Tibial nerve (tissue), 4 donors: ENCODE measurements around the gene KNL1. TPM values are rescaled to one million over a fixed set of nuclear protein-coding genes. Genes with fewer than 3 reads are reported as not detected.

Source experiments
- DNase-seq, 2 donors: peaks; one replicate each; pipeline ENCODE4 v3.0.0-alpha.2; 2019; ENCODE audit warnings: low spot score in 2 of 2
- H3K27ac ChIP-seq, 4 donors: fragments of 200-600 bp; sonication (generic) in 3 of 4; one replicate each; pipeline ENCODE4 v1.5.1; 2017 to 2019; ENCODE audit warnings: mild to moderate bottlenecking in 1 of 4
- H3K27me3 ChIP-seq, 2 donors: fragments of 200-600 bp; sonication (generic) in 1 of 2; one replicate each; pipeline versions ENCODE4 v1.5.1 to v1.6.0; 2017 to 2019
- H3K36me3 ChIP-seq, 3 donors: fragments of 200-600 bp; sonication (generic); one replicate each; pipeline ENCODE4 v1.5.1; 2018 to 2019
- H3K4me1 ChIP-seq, 4 donors: fragments of 200-600 bp; sonication (generic) in 3 of 4; one replicate each; pipeline ENCODE4 v1.5.1; 2017 to 2019
- H3K4me3 ChIP-seq, 4 donors: fragments of 200-600 bp; sonication (generic) in 3 of 4; one replicate each; pipeline ENCODE4 v1.5.1; 2017 to 2019; ENCODE audit warnings: mild to moderate bottlenecking in 1 of 4, moderate library complexity in 1 of 4
- H3K9me3 ChIP-seq, 4 donors: fragments of 200-600 bp; sonication (generic) in 3 of 4; one replicate each; pipeline ENCODE4 v1.5.1; 2017 to 2019
- CTCF ChIP-seq, 5 experiments: fragments of 200-600 bp in 3 of 5; fragments of 450-650 bp in 2 of 5; sonication (generic) in 3 of 5; IDR thresholded peaks; one replicate each; pipeline ENCODE4 v1.5.1; 2016 to 2019; ENCODE audit warnings: antibody characterized with exemption in 5 of 5, mild to moderate bottlenecking in 3 of 5, moderate library complexity in 2 of 5
- EP300 ChIP-seq, 2 donors: sonication (generic); formaldehyde crosslinking; IDR thresholded peaks; one replicate each; pipeline ENCODE4 v1.6.1; 2017; ENCODE audit warnings: antibody characterized with exemption in 2 of 2, mild to moderate bottlenecking in 1 of 2
- POLR2A ChIP-seq, 2 donors: fragments of 450-650 bp; IDR thresholded peaks; one replicate each; pipeline ENCODE4 v1.6.1; 2017; ENCODE audit warnings: antibody characterized with exemption in 2 of 2, mild to moderate bottlenecking in 2 of 2, moderate library complexity in 2 of 2
- WGBS, 2 donors: methylation state at CpG; one replicate each; pipeline ENCODE4 v1.1.5; 2018; 5-methylcytosine and 5-hydroxymethylcytosine counted together
- total RNA-seq, 4 donors: library from RNA; depleted of rRNA; stranded (reverse); fragments of >200 nt; gene quantifications; one replicate each; pipeline ENCODE4 v1.1.0, GENCODE V29; 2016

Gene KNL1
- total RNA-seq, 4 donors from 2014 or later = under 0.01 to 1.3 (median 0.99) TPM

GRCh38 chr15:40693904-40694687 lies 100.0 kb downstream of the KNL1 start:
- H3K27me3 ChIP-seq = no peaks in the 10 kb centered on the region
- H3K4me1 ChIP-seq = peaks cover 0 to 21% (median 14%) of the 10 kb centered on the region in 4 donors
- WGBS, 2 donors = 33 to 34% methylated on average over 31 of the region's 31 CpGs
- H3K4me3 ChIP-seq = peak overlapping the region; percentile 56 to 96 (median 84)
- H3K36me3 ChIP-seq = peaks cover 0 to 18% (median 0%) of the 10 kb centered on the region in 3 donors
- no peaks in the 10 kb centered on the region for H3K9me3 ChIP-seq
- DNase-seq = no peak
- peak overlapping the region; percentile 97 to 100 (median 98) for H3K27ac ChIP-seq
- TF ChIP-seq CTCF (IDR thresholded peaks at IDR 0.05) = no peak
- TF ChIP-seq EP300 (IDR thresholded peaks at IDR 0.05) = no peak
- no peak for TF ChIP-seq POLR2A (IDR thresholded peaks at IDR 0.05)

GRCh38 chr15:40694688-40695468 lies 100.8 kb downstream of the KNL1 start, which contains the start of gene RAD51:
Gene RAD51 (plus strand): TSS chr15:40695174. CDS start chr15:40698759, 3,585 bp downstream.
- H3K9me3 ChIP-seq = no peaks in the 10 kb centered on the region
- WGBS, 2 donors = 0% methylated on average over 55 to 72 of the region's 81 CpGs

DNA sequence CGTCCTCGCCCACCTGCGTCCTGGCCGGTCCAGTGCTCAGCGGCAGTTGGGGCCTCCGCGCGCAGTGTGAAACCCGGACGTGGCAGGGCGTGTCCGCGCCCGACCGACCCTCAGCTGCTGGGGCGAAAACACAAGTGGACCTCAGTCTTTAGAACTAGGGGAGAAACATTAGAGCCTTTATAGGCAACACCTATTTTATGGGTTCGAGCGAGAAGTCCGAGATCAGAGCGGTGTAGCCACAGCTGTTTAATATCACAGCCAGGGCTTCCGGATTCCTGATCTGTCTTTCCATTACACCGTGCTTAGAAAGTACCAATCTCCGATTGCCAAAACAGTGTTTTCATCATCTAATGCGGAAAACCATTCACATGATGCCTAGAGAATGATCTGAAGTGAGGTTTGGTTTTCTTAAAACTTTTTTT lies 101.4 kb downstream of the KNL1 start:
- H3K27ac ChIP-seq = peak overlapping the region in 2 of 4 donors; percentile 100
- peaks cover 0 to 21% (median 14%) of the 10 kb centered on the region in 4 donors for H3K4me1 ChIP-seq
- no peaks in the 10 kb centered on the region for H3K9me3 ChIP-seq
- DNase-seq = no peak
- 0% methylated on average over 20 to 24 of the region's 24 CpGs for WGBS, 2 donors
- H3K27me3 ChIP-seq = no peaks in the 10 kb centered on the region
- no peak for TF ChIP-seq POLR2A (IDR thresholded peaks at IDR 0.05)
- TF ChIP-seq EP300 (IDR thresholded peaks at IDR 0.05) = no peak
- TF ChIP-seq CTCF (IDR thresholded peaks at IDR 0.05) = no peak
- H3K4me3 ChIP-seq = peak overlapping the region; percentile 56 to 96 (median 84)
- peaks cover 0 to 17% (median 0%) of the 10 kb centered on the region in 3 donors for H3K36me3 ChIP-seq

More at GRCh38 chr15:40694688-40695468, 100.8 kb downstream of the KNL1 start, which contains the start of gene RAD51:
- Histone ChIP-seq H3K4me1 (peaks cover 0 to 21% (median 14%) of the 10 kb centered on the region in 4 donors), H3K27me3 (no peaks in the 10 kb centered on the region), H3K36me3 (peaks cover 0 to 18% (median 0%) of the 10 kb centered on the region in 3 donors), H3K27ac (peak within 1 kb of the TSS; percentile 97 to 100 (median 98)), H3K4me3 (peak within 1 kb of the TSS; percentile 56 to 96 (median 84))
- TF ChIP-seq POLR2A (IDR thresholded peaks at IDR 0.05) = peak; percentile 5 to 66
- TF ChIP-seq CTCF (IDR thresholded peaks at IDR 0.05) = peak in 1 of 5 experiments; percentile 13
- TF ChIP-seq EP300 (IDR thresholded peaks at IDR 0.05) = peak; percentile 83 to 94
- peak; percentile 79 to 88 for DNase-seq

DNA sequence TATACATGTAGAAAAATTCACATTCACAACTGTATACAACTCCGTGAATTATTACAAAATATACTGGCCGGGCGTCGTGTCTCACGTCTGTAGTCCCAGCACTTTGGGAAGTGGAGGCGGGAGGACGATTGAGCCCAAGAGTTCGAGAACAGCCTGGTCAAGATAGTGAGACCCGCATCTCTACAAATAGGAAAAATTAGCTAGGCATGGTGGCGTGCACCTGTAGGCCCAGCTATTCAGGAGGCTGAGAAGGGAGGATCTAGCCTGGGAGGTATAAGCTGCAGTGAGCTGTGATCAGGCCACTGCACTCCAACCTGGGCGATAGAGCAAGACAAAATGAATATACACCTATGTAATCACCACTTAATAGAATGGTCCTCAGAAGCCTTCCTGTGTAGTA lies 102.2 kb downstream of the KNL1 start:
- no peak for TF ChIP-seq EP300 (IDR thresholded peaks at IDR 0.05)
- TF ChIP-seq CTCF (IDR thresholded peaks at IDR 0.05) = no peak
- no peak for TF ChIP-seq POLR2A (IDR thresholded peaks at IDR 0.05)
- no peaks in the 10 kb centered on the region for H3K9me3 ChIP-seq

More for the DNA sequence above, 102.2 kb downstream of the KNL1 start:
- H3K27ac ChIP-seq = no peak overlapping the region
- WGBS, 2 donors = 83 to 86% methylated on average over 11 of the region's 11 CpGs
- H3K4me3 ChIP-seq = no peak overlapping the region
- H3K27me3 ChIP-seq = no peaks in the 10 kb centered on the region
- no peak for DNase-seq
- H3K4me1 ChIP-seq = peaks cover 0 to 21% (median 14%) of the 10 kb centered on the region in 4 donors
- peaks cover 0 to 13% (median 0%) of the 10 kb centered on the region in 3 donors for H3K36me3 ChIP-seq
